DMS 273 (cell line): Measurements from ENCODE around the gene TBC1D22A.

Experiments used
- DNase-seq: peaks from one replicate; lab custom pipeline; 2025; ENCODE audit not compliant: unreplicated experiment; lab: John Stamatoyannopoulos, UW

TBC1D22A gene

GRCh38 chr22:47006433-47006832 is 244.0 kb downstream of the TBC1D22A start:
- no peak for DNase-seq

- no peak for DNase-seq
Observed at GRCh38 chr22:47006869-47007268, 244.4 kb downstream of the TBC1D22A start.

- no peak for DNase-seq
Observed at GRCh38 chr22:47007496-47007895, 245.0 kb downstream of the TBC1D22A start.

GRCh38 chr22:47008208-47008885 is 245.9 kb downstream of the TBC1D22A start:
- DNase-seq = no peak

GRCh38 chr22:47009304-47010101 is 247.1 kb downstream of the TBC1D22A start:
- DNase-seq = no peak

GRCh38 chr22:47010211-47010610 is 247.8 kb downstream of the TBC1D22A start:
- no peak for DNase-seq

GRCh38 chr22:47011131-47011858 is 248.8 kb downstream of the TBC1D22A start:
- DNase-seq = no peak

- DNase-seq = no peak
Observed at GRCh38 chr22:47011859-47012258, 249.4 kb downstream of the TBC1D22A start.

GRCh38 chr22:47012589-47013370 is 250.3 kb downstream of the TBC1D22A start:
- DNase-seq = no peak

- no peak for DNase-seq
Observed at GRCh38 chr22:47013861-47014635, 251.6 kb downstream of the TBC1D22A start.

GRCh38 chr22:47014636-47015345 is 252.3 kb downstream of the TBC1D22A start:
- DNase-seq = no peak

- no peak for DNase-seq
Observed at GRCh38 chr22:47015589-47016178, 253.2 kb downstream of the TBC1D22A start.

- no peak for DNase-seq
Observed at GRCh38 chr22:47016631-47017030, 254.2 kb downstream of the TBC1D22A start.

- no peak for DNase-seq
Observed at GRCh38 chr22:47017245-47017644, 254.8 kb downstream of the TBC1D22A start.

GRCh38 chr22:47018010-47018910 is 255.8 kb downstream of the TBC1D22A start:
- DNase-seq = no peak

GRCh38 chr22:47019012-47019790 is 256.8 kb downstream of the TBC1D22A start:
- DNase-seq = no peak

GRCh38 chr22:47020166-47020565 is 257.7 kb downstream of the TBC1D22A start:
- no peak for DNase-seq
